NB4 (cell line): Measurements from ENCODE around the gene TM9SF1.
"Not testable (repeated sequence)": the region's sequence is repeated elsewhere in the genome, so short reads cannot be mapped to it uniquely, and the experiment has no call there.

Experiments used
- DNase-seq: peaks from one replicate; pipeline ENCODE4 v3.0.0; 2010; ENCODE audit warnings: low read depth
- H3K4me3 ChIP-seq: one replicate; pipeline ENCODE4 v1.5.1; 2011; ENCODE audit warnings: mild to moderate bottlenecking, low read depth, low read length, moderate library complexity
- CTCF ChIP-seq: IDR thresholded peaks from one replicate; pipeline ENCODE4 v1.5.1; 2012; ENCODE audit warnings: low read depth, low read length
- MAX ChIP-seq: IDR thresholded peaks from 2 replicates; pipeline ENCODE4 v1.6.1; 2011; ENCODE audit warnings: low read depth, low read length
- MYC ChIP-seq: IDR thresholded peaks from 2 replicates; pipeline ENCODE4 v1.6.1; 2011; ENCODE audit warnings: low read depth, low read length
- POLR2A ChIP-seq: IDR thresholded peaks from 2 replicates; pipeline ENCODE4 v1.6.1; 2011; ENCODE audit warnings: mild to moderate bottlenecking; ENCODE audit not compliant: insufficient read length; ENCODE audit errors: extremely low read depth

Gene TM9SF1

DNA sequence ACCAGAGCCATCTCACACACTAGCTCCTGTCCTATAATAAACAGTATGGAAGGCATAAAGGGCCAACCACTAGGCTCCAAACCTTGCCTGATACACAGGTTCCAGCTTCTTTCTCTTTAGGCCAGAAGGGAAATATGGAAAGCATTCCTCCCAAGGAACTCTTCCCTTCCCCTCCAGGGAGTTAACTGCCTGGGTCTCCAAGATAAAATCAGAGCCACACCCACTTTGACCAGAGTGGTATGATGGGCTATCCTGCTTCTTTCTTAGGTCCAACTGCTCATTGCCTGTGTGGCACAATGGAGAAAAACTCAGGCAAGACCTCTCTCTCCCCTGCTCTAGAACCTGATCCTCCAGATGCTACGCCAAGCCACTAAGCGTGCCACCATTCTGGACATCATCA, 12.4 kb upstream of the TM9SF1 start:
- H3K4me3 ChIP-seq: no peak overlapping the region
- TF ChIP-seq POLR2A (no peak), CTCF (no peak), MAX (no peak), MYC (no peak)
- no peak for DNase-seq

- no peak for DNase-seq
- H3K4me3 ChIP-seq: no peak overlapping the region
- TF ChIP-seq POLR2A: no peak
- no peak for TF ChIP-seq MAX
- no peak for TF ChIP-seq CTCF
- TF ChIP-seq MYC: no peak
Measured at GRCh38 chr14:24207104-24207551, 11.9 kb upstream of the TM9SF1 start.

DNA sequence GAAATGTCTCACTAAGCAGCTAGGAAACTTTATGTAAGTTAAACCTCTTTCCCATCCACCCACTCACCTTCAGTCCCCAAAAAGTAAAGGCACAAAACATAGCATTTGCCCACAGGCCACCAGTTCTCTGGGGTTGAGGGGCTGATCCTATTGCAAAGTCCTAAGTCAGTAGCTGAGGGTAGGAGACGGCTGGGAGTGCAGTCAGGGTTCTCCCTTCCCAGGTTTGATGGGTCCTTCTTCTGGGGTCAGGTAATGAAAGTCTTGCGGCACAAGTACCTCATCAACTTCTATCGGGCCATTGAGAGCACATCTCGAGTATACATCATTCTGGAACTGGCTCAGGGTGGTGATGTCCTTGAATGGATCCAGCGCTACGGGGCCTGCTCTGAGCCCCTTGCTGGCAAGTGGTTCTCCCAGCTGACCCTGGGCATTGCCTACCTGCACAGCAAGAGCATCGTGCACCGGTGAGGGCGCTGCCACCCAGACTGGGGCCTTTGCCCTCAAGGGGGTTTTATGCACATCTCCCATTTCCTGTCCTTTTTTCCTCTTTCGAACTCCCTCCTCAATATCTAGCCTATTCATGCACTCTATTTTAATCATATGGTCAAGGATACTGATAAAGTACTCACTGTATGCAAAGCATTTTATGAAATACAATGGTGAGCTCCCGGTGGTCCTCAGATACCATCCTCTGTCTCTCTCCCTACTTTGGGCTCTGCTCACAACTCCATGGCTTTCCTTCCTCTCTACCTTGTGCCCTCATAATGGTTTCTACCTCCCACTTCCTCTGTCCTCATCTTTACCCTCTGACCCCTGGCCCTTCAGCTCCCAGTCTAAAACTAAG, 11.2 kb upstream of the TM9SF1 start:
- TF ChIP-seq MAX (no peak), POLR2A (no peak), MYC (no peak), CTCF (no peak)
- DNase-seq: no peak
- H3K4me3 ChIP-seq: no peak overlapping the region

DNA sequence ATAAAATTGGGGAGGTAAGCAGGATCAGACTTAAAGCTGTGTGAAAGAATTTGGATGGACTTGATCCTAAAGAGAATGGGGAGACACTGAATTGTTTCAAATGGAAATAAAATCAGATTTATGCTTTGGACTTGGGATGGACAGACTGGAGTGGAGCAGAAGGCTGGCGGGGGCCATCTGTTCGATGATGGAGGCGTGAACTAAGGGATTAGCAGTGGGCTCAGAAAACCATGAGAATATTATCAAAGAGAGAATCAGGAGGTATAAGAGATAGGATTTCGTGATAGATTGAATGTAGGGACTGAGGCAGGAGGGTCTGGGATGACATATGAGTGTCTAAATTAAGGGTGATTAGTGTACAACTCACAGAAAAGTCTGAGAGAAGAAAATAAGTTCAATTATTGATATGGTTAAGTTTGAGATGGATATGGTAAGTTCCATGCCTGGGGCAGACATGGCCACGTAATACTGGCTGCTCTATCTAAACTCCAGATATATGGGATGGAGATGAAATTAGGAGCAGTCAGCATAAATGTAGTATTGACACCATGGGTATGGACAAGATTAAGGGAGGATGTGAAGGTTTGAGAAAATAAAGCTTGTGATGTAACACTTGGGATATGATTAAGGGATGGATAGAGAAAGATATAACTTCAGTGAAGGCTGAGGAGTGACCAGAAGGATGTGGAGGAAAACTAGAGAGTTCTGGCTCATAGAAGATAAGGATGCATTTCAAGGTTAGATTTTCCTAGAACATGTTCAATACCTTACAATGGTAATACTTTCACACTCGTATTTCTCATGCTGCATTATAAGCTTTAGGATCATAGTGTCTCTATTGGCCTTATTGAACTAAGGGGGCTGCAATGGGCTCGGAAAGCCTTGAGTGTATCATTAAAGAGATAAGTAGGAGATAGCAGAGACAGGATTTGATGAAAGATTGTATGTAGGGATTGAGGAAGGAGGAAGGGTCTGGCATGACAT, 9.2 kb upstream of the TM9SF1 start:
- H3K4me3 ChIP-seq: no peak overlapping the region
- no peak for TF ChIP-seq MYC
- TF ChIP-seq MAX: no peak
- TF ChIP-seq CTCF: no peak
- TF ChIP-seq POLR2A: no peak

DNA sequence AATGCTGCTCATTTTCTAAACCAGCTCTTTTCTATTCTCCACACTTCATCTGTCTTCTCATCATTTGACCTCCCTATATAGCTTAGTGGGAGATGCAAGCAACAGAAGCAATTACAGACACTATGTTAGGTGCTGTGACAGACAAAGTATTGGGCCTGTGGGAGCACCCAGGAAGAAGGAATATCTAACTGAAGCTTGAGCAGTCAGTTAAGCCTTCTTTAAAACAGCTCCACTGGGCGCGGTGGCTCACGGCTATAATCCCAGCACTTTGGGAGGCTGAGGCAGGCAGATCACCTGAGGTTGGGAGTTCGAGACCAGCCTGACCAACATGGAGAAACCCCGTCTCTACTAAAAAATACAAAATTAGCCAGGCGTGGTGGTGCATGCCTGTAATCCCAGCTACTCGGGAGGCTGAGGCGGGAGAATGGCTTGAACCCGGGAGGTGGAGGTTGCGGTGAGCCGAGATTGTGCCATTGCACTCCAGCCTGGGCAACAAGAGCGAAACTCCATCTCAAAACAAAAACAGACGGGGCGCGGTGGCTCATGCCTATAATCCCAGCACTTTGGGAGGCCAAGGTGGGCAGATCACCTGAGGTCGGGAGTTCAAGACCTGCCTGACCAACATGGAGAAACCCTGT, 8.1 kb upstream of the TM9SF1 start:
- not testable (repeated sequence) for H3K4me3 ChIP-seq, DNase-seq

More for the DNA sequence above, 9.2 kb upstream of the TM9SF1 start:
- no peak for DNase-seq

- DNase-seq, H3K4me3 ChIP-seq: not testable (repeated sequence)
Measured at GRCh38 chr14:24202538-24202937, 7.3 kb upstream of the TM9SF1 start.
